ENCODE data around the gene SLC5A6. TPM values are rescaled to one million over a fixed set of nuclear protein-coding genes. Genes with fewer than 3 reads are reported as not detected.
A peak's percentile ranks its signal among the peaks of the same experiment; 100 is the strongest.

SLC5A6 gene
- total and polyA plus RNA-seq, 12 donors = 5.3 to 20.5 (median 9.1) TPM

DNA sequence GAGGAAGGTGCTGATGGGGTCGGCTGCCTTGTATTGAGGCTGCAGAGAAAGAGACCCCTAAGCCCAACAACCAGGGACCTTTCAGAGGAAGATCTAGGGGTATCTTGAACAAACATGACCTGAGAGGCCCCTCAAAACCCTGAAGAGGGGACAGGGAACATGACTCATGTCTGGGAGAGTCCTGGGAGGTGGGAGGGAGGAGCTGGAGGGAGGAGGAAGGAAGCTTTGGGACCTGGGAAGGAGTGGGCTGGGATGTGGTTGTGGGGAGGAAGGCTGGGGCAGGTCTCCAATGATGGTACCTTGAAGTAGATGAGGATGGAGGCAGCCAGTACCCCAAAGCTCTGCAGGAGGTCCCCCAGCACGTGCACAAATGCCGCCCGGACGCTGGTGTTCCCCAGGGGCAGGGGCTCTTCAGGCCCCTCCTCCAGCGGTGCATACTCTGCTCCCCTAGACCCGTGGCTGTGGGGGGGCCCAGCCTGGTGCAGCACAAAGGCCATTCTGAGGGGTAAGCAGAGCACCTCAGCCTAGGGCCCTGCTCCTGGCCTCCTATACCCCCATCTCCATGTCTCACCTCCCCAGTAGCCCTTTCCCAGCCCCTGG is 44.9 kb upstream of the SLC5A6 start:
- ATAC-seq (no peak), DNase-seq (no peak)
- intact Hi-C loops (cut with DNase I) = loop anchor here in 1 of 10 donors (10.0 kb wide), 1 partner anchor 48 kb away; the partner anchor contains the start of gene UCN
- 62 to 81% methylated on average over 7 of the region's 7 CpGs for WGBS, 2 donors
- Histone ChIP-seq H3K4me1 (peaks cover 0 to 19% (median 6%) of the 10 kb centered on the region in 9 donors), H3K27ac (no peak overlapping the region), H3K4me3 (no peak overlapping the region), H3K27me3 (peaks cover 0 to 74% (median 66%) of the 10 kb centered on the region in 7 donors), H3K9me3 (no peaks in the 10 kb centered on the region), H3K36me3 (no peaks in the 10 kb centered on the region)
- TF ChIP-seq, protein P1, sequence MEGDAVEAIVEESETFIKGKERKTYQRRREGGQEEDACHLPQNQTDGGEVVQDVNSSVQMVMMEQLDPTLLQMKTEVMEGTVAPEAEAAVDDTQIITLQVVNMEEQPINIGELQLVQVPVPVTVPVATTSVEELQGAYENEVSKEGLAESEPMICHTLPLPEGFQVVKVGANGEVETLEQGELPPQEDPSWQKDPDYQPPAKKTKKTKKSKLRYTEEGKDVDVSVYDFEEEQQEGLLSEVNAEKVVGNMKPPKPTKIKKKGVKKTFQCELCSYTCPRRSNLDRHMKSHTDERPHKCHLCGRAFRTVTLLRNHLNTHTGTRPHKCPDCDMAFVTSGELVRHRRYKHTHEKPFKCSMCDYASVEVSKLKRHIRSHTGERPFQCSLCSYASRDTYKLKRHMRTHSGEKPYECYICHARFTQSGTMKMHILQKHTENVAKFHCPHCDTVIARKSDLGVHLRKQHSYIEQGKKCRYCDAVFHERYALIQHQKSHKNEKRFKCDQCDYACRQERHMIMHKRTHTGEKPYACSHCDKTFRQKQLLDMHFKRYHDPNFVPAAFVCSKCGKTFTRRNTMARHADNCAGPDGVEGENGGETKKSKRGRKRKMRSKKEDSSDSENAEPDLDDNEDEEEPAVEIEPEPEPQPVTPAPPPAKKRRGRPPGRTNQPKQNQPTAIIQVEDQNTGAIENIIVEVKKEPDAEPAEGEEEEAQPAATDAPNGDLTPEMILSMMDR (IDR thresholded peaks at IDR 0.05) = no peak

DNA sequence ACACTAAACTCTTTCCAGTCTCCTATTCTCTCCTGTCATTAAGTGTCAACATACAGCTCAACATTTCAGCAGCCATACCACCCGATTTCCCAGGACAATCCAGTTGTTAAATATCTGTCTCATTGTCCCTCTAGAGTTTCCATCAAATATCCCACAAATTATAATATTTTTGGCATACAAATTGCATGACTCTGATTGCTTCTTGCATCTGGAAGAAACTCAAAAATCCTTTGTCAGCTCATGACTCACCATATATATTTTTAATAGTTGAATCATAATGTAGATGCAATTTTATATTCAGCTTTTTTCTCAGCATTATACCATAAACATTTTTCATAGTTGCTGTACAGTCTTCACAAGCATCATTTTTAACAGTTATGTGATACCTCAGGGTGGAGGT is 43.6 kb upstream of the SLC5A6 start:
- Histone ChIP-seq H3K27me3 (peaks cover 0 to 72% (median 61%) of the 10 kb centered on the region in 7 donors), H3K27ac (no peak overlapping the region), H3K4me3 (no peak overlapping the region), H3K9me3 (no peaks in the 10 kb centered on the region), H3K4me1 (peaks cover 0 to 13% (median 4%) of the 10 kb centered on the region in 9 donors), H3K36me3 (no peaks in the 10 kb centered on the region)
- TF ChIP-seq, protein P1 (IDR thresholded peaks at IDR 0.05) = no peak
- 15 to 28% methylated on average over 1 of the region's 1 CpG for WGBS, 2 donors
- DNase-seq = no peak
- intact Hi-C loops (cut with DNase I) = loop anchor here in 1 of 10 donors (10.0 kb wide), 1 partner anchor 49 kb away; the partner anchor contains the start of gene UCN
- ATAC-seq = no peak

DNA sequence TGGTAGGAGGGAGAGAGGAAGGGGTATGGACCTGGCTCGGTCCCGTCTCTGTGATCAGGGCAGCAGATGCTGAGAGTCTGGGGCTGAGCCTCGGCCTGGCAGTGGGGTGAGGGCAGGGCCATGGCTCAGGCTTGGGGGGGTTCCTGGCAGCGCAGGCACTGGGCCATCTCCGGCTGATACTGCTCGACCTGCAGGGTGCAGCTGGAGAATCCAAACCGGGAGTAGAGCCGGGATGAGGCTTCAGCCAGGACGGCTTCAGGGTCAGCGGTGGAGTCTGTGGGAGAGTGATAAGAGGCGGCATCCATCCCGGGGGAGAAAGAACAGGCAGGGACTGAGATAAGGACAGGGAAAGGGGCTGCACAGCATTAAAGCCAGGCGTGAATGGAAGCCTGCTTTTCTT is 43.1 kb upstream of the SLC5A6 start:
- Histone ChIP-seq H3K27me3 (peaks cover 0 to 67% (median 59%) of the 10 kb centered on the region in 7 donors), H3K4me3 (no peak overlapping the region), H3K27ac (no peak overlapping the region), H3K4me1 (peaks cover 0 to 17% (median 7%) of the 10 kb centered on the region in 9 donors), H3K9me3 (no peaks in the 10 kb centered on the region), H3K36me3 (no peaks in the 10 kb centered on the region)
- WGBS, 2 donors = 14 to 17% methylated on average over 13 of the region's 13 CpGs
- DNase-seq (no peak), ATAC-seq (peak in 3 of 8 donors; percentile 22 to 69 (median 27))
- TF ChIP-seq, protein P1 (IDR thresholded peaks at IDR 0.05) = no peak
- intact Hi-C loops (cut with DNase I) = loop anchor here in 1 of 10 donors (10.0 kb wide), 1 partner anchor 50 kb away; the partner anchor contains the start of gene UCN

DNA sequence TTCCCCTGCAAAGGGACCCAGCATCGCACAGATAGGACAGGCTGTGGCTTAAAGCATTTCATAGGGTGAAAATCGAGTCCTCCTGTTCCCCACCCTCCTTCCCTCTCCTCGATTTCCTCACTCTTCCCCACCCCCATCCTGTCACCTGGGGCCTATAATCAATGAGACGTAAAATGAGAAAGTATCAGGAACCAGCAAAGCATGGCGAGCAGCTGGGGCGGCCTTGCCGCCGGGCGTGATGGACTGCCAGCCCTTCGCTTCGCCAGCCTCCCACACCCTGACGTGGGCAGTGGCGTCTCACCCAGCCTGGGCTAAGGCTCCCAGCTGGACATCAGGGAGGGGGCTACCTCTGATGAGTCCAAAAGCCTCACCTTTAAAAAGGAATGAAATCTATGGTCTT is 39.7 kb upstream of the SLC5A6 start:
- DNase-seq = no peak
- H3K9me3 ChIP-seq = no peaks in the 10 kb centered on the region
- H3K4me3 ChIP-seq = no peak overlapping the region
- H3K27ac ChIP-seq = no peak overlapping the region
- no peak for ATAC-seq
- TF ChIP-seq, protein P1 (IDR thresholded peaks at IDR 0.05) = no peak
- 76 to 86% methylated on average over 13 of the region's 13 CpGs for WGBS, 2 donors
- intact Hi-C loops (cut with DNase I) = loop anchor here in 5 of 10 donors (2.0 to 10.0 kb wide), 5 partner anchors 29 to 53 kb away; partner anchors contain the start of genes TRIM54 (in 1 of the 5) and UCN (in 1 of the 5)
- H3K27me3 ChIP-seq = peaks cover 0 to 45% (median 35%) of the 10 kb centered on the region in 7 donors
- H3K36me3 ChIP-seq = no peaks in the 10 kb centered on the region
- peaks cover 0 to 21% (median 8%) of the 10 kb centered on the region in 9 donors for H3K4me1 ChIP-seq

All from heart right ventricle (tissue), 16 donors.